HCT116 (cell line): ENCODE results near the gene SMARCD1. TPM values are rescaled to one million over a fixed set of nuclear protein-coding genes. Genes with fewer than 3 reads are reported as not detected.

Experiments
- ATAC-seq: fragments of 200-7000 bp; cut with Tn5 transposase; 2 replicates; pipeline ENCODE4 v1.9.1; 2020; ENCODE audit warnings: mild to moderate bottlenecking, moderate library complexity
- BruUV-seq: library from RNA; stranded (reverse); fragments of 400-500 nt; replicated peaks from 2 replicates; lab custom pipeline; 2021; lab: Mats Ljungman, UMichigan
- CTCF ChIA-PET: fragments of 300-600 bp; sonication (Branson Sonifier 250); formaldehyde crosslinking; loops from one replicate; lab custom pipeline; 2021; ENCODE audit warnings: antibody characterized with exemption; lab: Charles Lee
- POLR2A ChIA-PET: fragments of 300-600, 350-600 bp; sonication (Branson Sonifier 250); formaldehyde crosslinking; loops from one replicate; lab custom pipeline; 2021; ENCODE audit warnings: antibody characterized with exemption; lab: Charles Lee
- RAD21 ChIA-PET, 2 experiments: fragments of 300-600 bp; sonication (Branson Sonifier 250); formaldehyde crosslinking; loops; one replicate each; lab custom pipeline; 2023; ENCODE audit warnings: low total read pairs in 2 of 2; ENCODE audit not compliant: uncharacterized antibody in 2 of 2, unreplicated experiment in 2 of 2, low non-redundant PET in 1 of 2; lab: Charles Lee
- DNase-seq: peaks from one replicate; pipeline ENCODE4 v3.0.0-alpha.2; 2010; ENCODE audit warnings: low read depth, low spot score
- H2AFZ ChIP-seq: fragments of 200-600 bp; shearing (Covaris generic), sonication (generic); 2 replicates; pipeline ENCODE4 v1.6.1; 2017; ENCODE audit warnings: low read depth, mixed run types, mixed read lengths, antibody characterized with exemption, low read length; ENCODE audit not compliant: poor library complexity, severe bottlenecking
- H3K27ac ChIP-seq: 2 replicates; pipeline ENCODE4 v1.5.1; 2012; ENCODE audit warnings: low read depth, low read length
- H3K27me3 ChIP-seq: fragments of 200-600 bp; sonication (generic); 2 replicates; pipeline ENCODE4 v1.6.1; 2016; ENCODE audit warnings: mixed run types, low read length, mixed read lengths; ENCODE audit not compliant: insufficient read depth
- H3K36me3 ChIP-seq, 2 experiments: fragments of 200-500 bp in 1 of 2; fragments of 200-600 bp in 1 of 2; sonication (Bioruptor generic) in 1 of 2; sonication (generic) in 1 of 2; 2 replicates each; pipeline versions ENCODE4 v1.5.1 to v1.6.1; 2014 to 2016; ENCODE audit warnings: low read length in 2 of 2, inconsistent platforms in 1 of 2, mixed read lengths in 1 of 2, mixed run types in 1 of 2; ENCODE audit not compliant: insufficient read depth in 2 of 2, control insufficient read depth in 1 of 2
- H3K4me1 ChIP-seq, 2 experiments: fragments of 200-600 bp in 1 of 2; sonication (generic) in 1 of 2; 2 replicates each; pipeline versions ENCODE4 v1.5.1 to v1.6.1; 2012 to 2017; ENCODE audit warnings: low read length in 2 of 2, inconsistent platforms in 1 of 2, mild to moderate bottlenecking in 1 of 2, mixed read lengths in 1 of 2, mixed run types in 1 of 2, moderate library complexity in 1 of 2; ENCODE audit not compliant: insufficient read depth in 2 of 2, control insufficient read depth in 1 of 2
- H3K4me2 ChIP-seq: fragments of 200-600 bp; sonication (generic); 2 replicates; pipeline ENCODE4 v1.6.1; 2017; ENCODE audit warnings: mixed run types, low read length, mixed read lengths
- H3K4me3 ChIP-seq, 2 experiments: fragments of 200-600 bp in 1 of 2; sonication (generic) in 1 of 2; replicated peaks in 1 of 2; 2 replicates each; pipeline ENCODE4 v1.5.1; 2011 to 2016; ENCODE audit warnings: low read length in 2 of 2, control low read depth in 1 of 2, low read depth in 1 of 2, mild to moderate bottlenecking in 1 of 2, mixed read lengths in 1 of 2, mixed run types in 1 of 2
- H3K79me2 ChIP-seq: fragments of 200-600 bp; sonication (generic); 2 replicates; pipeline ENCODE4 v1.6.1; 2017; ENCODE audit warnings: mild to moderate bottlenecking, mixed run types, low read length, moderate library complexity, mixed read lengths; ENCODE audit not compliant: insufficient read depth
- H3K9ac ChIP-seq: fragments of 200-600 bp; sonication (generic); 2 replicates; pipeline ENCODE4 v1.6.1; 2016; ENCODE audit warnings: low read length, mixed read lengths
- H3K9me2 ChIP-seq: fragments of 200-600 bp; sonication (generic), shearing (Covaris generic); 2 replicates; pipeline ENCODE4 v1.6.1; 2017; ENCODE audit warnings: mixed run types, mild to moderate bottlenecking, moderate library complexity; ENCODE audit not compliant: insufficient read depth
- H3K9me3 ChIP-seq, 2 experiments: fragments of 200-500 bp in 1 of 2; fragments of 200-600 bp in 1 of 2; sonication (Bioruptor generic) in 1 of 2; sonication (generic) in 1 of 2; 2 replicates each; pipeline ENCODE4 v1.6.1; 2014 to 2017; ENCODE audit warnings: low read length in 2 of 2, mixed read lengths in 2 of 2, inconsistent platforms in 1 of 2, low read depth in 1 of 2, mild to moderate bottlenecking in 1 of 2, mixed run types in 1 of 2, moderate library complexity in 1 of 2; ENCODE audit not compliant: control insufficient read depth in 1 of 2, insufficient read depth in 1 of 2
- H4K20me1 ChIP-seq: fragments of 200-600 bp; sonication (generic), shearing (Covaris generic); 2 replicates; pipeline ENCODE4 v1.6.1; 2017; ENCODE audit warnings: mixed run types, mild to moderate bottlenecking, moderate library complexity; ENCODE audit not compliant: insufficient read depth
- CEBPB ChIP-seq: IDR thresholded peaks from 2 replicates; pipeline ENCODE4 v1.6.1; 2012; ENCODE audit warnings: low read depth
- EGR1 ChIP-seq: IDR thresholded peaks from 2 replicates; pipeline ENCODE4 v1.6.1; 2012; ENCODE audit warnings: low read depth
- ELF1 ChIP-seq: IDR thresholded peaks from 2 replicates; pipeline ENCODE4 v1.6.1; 2012; ENCODE audit warnings: low read depth, borderline replicate concordance
- EZH2 ChIP-seq: fragments of 200-600 bp; sonication (generic); IDR thresholded peaks from 2 replicates; pipeline ENCODE4 v1.6.1; 2017; ENCODE audit warnings: antibody characterized with exemption, mixed run types
- EZH2phosphoT487 ChIP-seq: fragments of 200-600 bp; IDR thresholded peaks from 2 replicates; pipeline ENCODE4 v1.6.1; 2018; ENCODE audit warnings: antibody characterized with exemption, borderline replicate concordance
- JUND ChIP-seq: IDR thresholded peaks from 2 replicates; pipeline ENCODE4 v1.6.1; 2012
- SRF ChIP-seq: IDR thresholded peaks from 2 replicates; pipeline ENCODE4 v1.6.1; 2012; ENCODE audit warnings: low read depth
- ZFX ChIP-seq: fragments of 450-650 bp; IDR thresholded peaks from 2 replicates; pipeline ENCODE4 v1.6.1; 2017
- intact Hi-C: fragments of 100-400 bp; cut with micrococcal nuclease; formaldehyde crosslinking; loops from 2 replicates; pipeline ENCODE4 v1.10.0; 2022
- total RNA-seq: library from RNA; stranded (reverse); gene quantifications from one replicate; pipeline ENCODE4 v1.2.1, GENCODE V29; 2021; ENCODE audit not compliant: unreplicated experiment
- TF ChIP-seq, protein P1 (sequence below): IDR thresholded peaks from 2 replicates; pipeline ENCODE4 v1.6.1; 2011; ENCODE audit warnings: mild to moderate bottlenecking, low read length, moderate library complexity; ENCODE audit not compliant: insufficient replicate concordance; ENCODE audit errors: extremely low read depth

SMARCD1 gene
- total RNA-seq, 1 experiment from 2014 or later, result 64.8 TPM

DNA sequence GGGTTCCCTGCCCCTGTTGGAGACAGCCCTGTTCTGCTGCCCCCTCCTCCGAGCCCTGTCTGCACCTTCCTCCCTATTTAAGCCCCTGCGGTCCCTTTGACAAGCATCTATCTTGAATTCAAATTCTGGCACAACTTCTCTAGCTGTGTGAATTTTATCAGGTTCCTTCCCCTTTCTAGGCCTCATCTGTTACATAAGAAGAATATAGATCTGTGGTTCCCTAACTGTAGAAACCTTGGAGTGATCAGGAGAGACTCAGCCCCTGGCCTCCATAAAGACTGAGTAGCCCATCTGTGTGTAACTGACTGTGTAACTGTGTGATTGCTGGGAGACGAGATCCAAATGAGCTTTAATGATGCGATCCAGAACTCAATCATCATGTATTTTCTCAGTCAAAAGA is 46.8 kb upstream of the SMARCD1 start:
- no TSS peak for BruUV-seq
- peaks cover 0 to 9% of the 10 kb centered on the region in 2 experiments; a peak in 2 of 4 replicates for H3K4me1 ChIP-seq
- CTCF ChIA-PET, result interaction anchor here (0.7 to 3.6 kb wide), 13 partner anchors 9 to 171 kb away, joined by 3 to 32 read pairs (median 5); partner anchors contain the start of gene RACGAP1

More for the DNA sequence above, 46.8 kb upstream of the SMARCD1 start:
- Histone ChIP-seq H3K79me2 (no peaks in the 10 kb centered on the region), H3K9me3 (no peaks in the 10 kb centered on the region), H3K27me3 (no peaks in the 10 kb centered on the region), H4K20me1 (no peaks in the 10 kb centered on the region), H3K4me2 (no peak overlapping the region), H3K27ac (no peak overlapping the region), H2AFZ (no peak overlapping the region), H3K9me2 (no peaks in the 10 kb centered on the region), H3K36me3 (no peaks in the 10 kb centered on the region), H3K9ac (no peak overlapping the region), H3K4me3 (no peak overlapping the region)
- no peak for DNase-seq
- TF ChIP-seq EGR1 (no peak), ELF1 (no peak), EZH2 (no peak), ZFX (no peak), EZH2phosphoT487 (no peak), JUND (no peak), CEBPB (no peak), SRF (no peak)
- TF ChIP-seq, protein P1, sequence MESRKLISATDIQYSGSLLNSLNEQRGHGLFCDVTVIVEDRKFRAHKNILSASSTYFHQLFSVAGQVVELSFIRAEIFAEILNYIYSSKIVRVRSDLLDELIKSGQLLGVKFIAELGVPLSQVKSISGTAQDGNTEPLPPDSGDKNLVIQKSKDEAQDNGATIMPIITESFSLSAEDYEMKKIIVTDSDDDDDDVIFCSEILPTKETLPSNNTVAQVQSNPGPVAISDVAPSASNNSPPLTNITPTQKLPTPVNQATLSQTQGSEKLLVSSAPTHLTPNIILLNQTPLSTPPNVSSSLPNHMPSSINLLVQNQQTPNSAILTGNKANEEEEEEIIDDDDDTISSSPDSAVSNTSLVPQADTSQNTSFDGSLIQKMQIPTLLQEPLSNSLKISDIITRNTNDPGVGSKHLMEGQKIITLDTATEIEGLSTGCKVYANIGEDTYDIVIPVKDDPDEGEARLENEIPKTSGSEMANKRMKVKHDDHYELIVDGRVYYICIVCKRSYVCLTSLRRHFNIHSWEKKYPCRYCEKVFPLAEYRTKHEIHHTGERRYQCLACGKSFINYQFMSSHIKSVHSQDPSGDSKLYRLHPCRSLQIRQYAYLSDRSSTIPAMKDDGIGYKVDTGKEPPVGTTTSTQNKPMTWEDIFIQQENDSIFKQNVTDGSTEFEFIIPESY, result no peak
- ChIA-PET RAD21 (interaction anchor here (0.8 to 1.8 kb wide), 3 partner anchors 18 to 71 kb away, joined by 4 to 6 read pairs (median 4); no protein-coding TSS in a partner anchor), POLR2A (interaction anchor here (1.0 to 1.3 kb wide), 2 partner anchors 8 to 71 kb away, joined by 3 read pairs; no protein-coding TSS in a partner anchor)
- no peak for ATAC-seq
- intact Hi-C loops, result no loop called here
